H1 (cell line): ENCODE results near the gene C1QTNF7. TPM values are rescaled to one million over a fixed set of nuclear protein-coding genes. Genes with fewer than 3 reads are reported as not detected.

Source experiments
- CTCF ChIA-PET: fragments of 300-600 bp; sonication (Branson Sonifier 250); formaldehyde crosslinking; loops from one replicate; lab custom pipeline; 2021; ENCODE audit not compliant: partially characterized antibody; lab: Charles Lee
- POLR2A ChIA-PET: fragments of 300-600 bp; sonication (Branson Sonifier 250); formaldehyde crosslinking; loops from one replicate; lab custom pipeline; 2021; ENCODE audit warnings: inconsistent platforms; ENCODE audit not compliant: partially characterized antibody; lab: Charles Lee
- DNase-seq, 2 experiments: peaks; one replicate each; pipeline versions ENCODE4 v3.0.0 to v3.0.0-alpha.2; 2010 to 2022; ENCODE audit warnings: low spot score in 2 of 2, low read depth in 1 of 2, mixed read lengths in 1 of 2
- FAIRE-seq: peaks from 2 replicates; lab custom pipeline; 2011; peaks lifted over from hg19 to GRCh38; lab: Jason Lieb, UNC
- H2AFZ ChIP-seq: 2 replicates; pipeline ENCODE4 v1.8.1; 2012; ENCODE audit warnings: low read length, inconsistent platforms
- H2AK5ac ChIP-seq: 2 replicates; pipeline ENCODE4 v1.6.1; 2013; ENCODE audit warnings: low read depth, low read length
- H2BK120ac ChIP-seq: replicated peaks from 2 replicates; pipeline ENCODE3; 2013; ENCODE audit warnings: low read depth, low read length, inconsistent platforms
- H2BK12ac ChIP-seq: 2 replicates; pipeline ENCODE4 v1.6.1; 2013; ENCODE audit warnings: low read depth, low read length
- H2BK15ac ChIP-seq: 2 replicates; pipeline ENCODE4 v1.6.1; 2013; ENCODE audit warnings: low read length
- H2BK20ac ChIP-seq: 2 replicates; pipeline ENCODE4 v1.6.1; 2013; ENCODE audit warnings: low read length
- H2BK5ac ChIP-seq: 2 replicates; pipeline ENCODE4 v1.6.1; 2013; ENCODE audit warnings: low read depth, low read length
- H3K14ac ChIP-seq: 2 replicates; pipeline ENCODE4 v1.6.1; 2013; ENCODE audit warnings: inconsistent platforms; ENCODE audit not compliant: insufficient read length
- H3K18ac ChIP-seq: 2 replicates; pipeline ENCODE4 v1.6.1; 2013; ENCODE audit warnings: low read length; ENCODE audit errors: extremely low read depth
- H3K23ac ChIP-seq: 2 replicates; pipeline ENCODE4 v1.6.1; 2013; ENCODE audit warnings: inconsistent platforms; ENCODE audit not compliant: insufficient read length
- H3K23me2 ChIP-seq: 2 replicates; pipeline ENCODE4 v1.6.1; 2013; ENCODE audit warnings: low read depth, low read length
- H3K27ac ChIP-seq: 2 replicates; pipeline ENCODE4 v1.6.1; 2011; ENCODE audit warnings: low read depth, low read length, inconsistent platforms
- H3K27me3 ChIP-seq, 4 experiments: replicated peaks in 1 of 4; 1 replicate in 1 of 4; 2 replicates in 3 of 4; pipeline versions ENCODE4 v1.6.1 to v1.8.1; 2011 to 2013; ENCODE audit warnings: low read length in 3 of 4, mild to moderate bottlenecking in 3 of 4, inconsistent platforms in 2 of 4, mixed read lengths in 2 of 4, moderate library complexity in 1 of 4; ENCODE audit not compliant: control insufficient read depth in 3 of 4, insufficient read depth in 3 of 4; ENCODE audit errors: extremely low read depth in 1 of 4
- H3K36me3 ChIP-seq, 4 experiments: 2 replicates each; pipeline versions ENCODE4 v1.6.1 to v1.8.1; 2011 to 2013; ENCODE audit warnings: mild to moderate bottlenecking in 4 of 4, low read length in 3 of 4, moderate library complexity in 2 of 4, control low read depth in 1 of 4, inconsistent platforms in 1 of 4; ENCODE audit not compliant: insufficient read depth in 4 of 4, control insufficient read depth in 2 of 4
- H3K4ac ChIP-seq: replicated peaks from 2 replicates; pipeline ENCODE3; 2013; ENCODE audit warnings: low read length, low read depth, mixed read lengths, inconsistent platforms; ENCODE audit not compliant: insufficient read length
- H3K4me1 ChIP-seq, 4 experiments: replicated peaks in 1 of 4; 1 replicate in 1 of 4; 2 replicates in 3 of 4; pipeline versions ENCODE4 v1.6.1 to v1.8.1; 2011 to 2013; ENCODE audit warnings: low read length in 3 of 4, inconsistent platforms in 2 of 4, mixed read lengths in 1 of 4; ENCODE audit not compliant: insufficient read depth in 4 of 4, control insufficient read depth in 3 of 4
- H3K4me2 ChIP-seq, 2 experiments: 2 replicates each; pipeline versions ENCODE4 v1.6.1 to v1.8.1; 2011 to 2013; ENCODE audit warnings: low read depth in 2 of 2, low read length in 2 of 2, control low read depth in 1 of 2, inconsistent platforms in 1 of 2, mild to moderate bottlenecking in 1 of 2; ENCODE audit not compliant: insufficient read depth in 1 of 2
- H3K4me3 ChIP-seq, 4 experiments: fragments of 200-600, 300-600 bp in 1 of 4; sonication (generic), shearing (Covaris generic), sonication (Bioruptor Twin) in 1 of 4; 2 replicates each; pipeline versions ENCODE4 v1.5.1 to v1.8.1; 2011 to 2016; ENCODE audit warnings: low read length in 4 of 4, low read depth in 3 of 4, control low read depth in 2 of 4, inconsistent platforms in 2 of 4, mild to moderate bottlenecking in 2 of 4, mixed read lengths in 1 of 4, moderate library complexity in 1 of 4; ENCODE audit not compliant: insufficient read depth in 2 of 4; ENCODE audit errors: extremely low read depth in 1 of 4
- H3K56ac ChIP-seq: replicated peaks from 2 replicates; pipeline ENCODE3; 2013; ENCODE audit warnings: low read depth, mild to moderate bottlenecking, mixed read lengths, low read length, inconsistent platforms; ENCODE audit not compliant: insufficient read length
- H3K79me1 ChIP-seq: 2 replicates; pipeline ENCODE4 v1.6.1; 2013; ENCODE audit warnings: low read depth, low read length, control low read depth
- H3K79me2 ChIP-seq, 2 experiments: 2 replicates each; pipeline versions ENCODE4 v1.6.1 to v1.8.1; 2012 to 2013; ENCODE audit warnings: low read length in 2 of 2, mild to moderate bottlenecking in 2 of 2, inconsistent platforms in 1 of 2; ENCODE audit not compliant: insufficient read depth in 2 of 2, control insufficient read depth in 1 of 2
- H3K9ac ChIP-seq, 4 experiments: replicated peaks in 1 of 4; 1 replicate in 1 of 4; 2 replicates in 3 of 4; pipeline versions ENCODE4 v1.6.1 to v1.8.1; 2011 to 2013; ENCODE audit warnings: low read depth in 3 of 4, low read length in 3 of 4, control low read depth in 2 of 4, mild to moderate bottlenecking in 2 of 4, moderate library complexity in 2 of 4, inconsistent platforms in 1 of 4; ENCODE audit errors: extremely low read depth in 1 of 4
- H3K9me3 ChIP-seq, 2 experiments: 2 replicates each; pipeline versions ENCODE4 v1.6.1 to v1.8.1; 2012 to 2013; ENCODE audit warnings: mild to moderate bottlenecking in 2 of 2, moderate library complexity in 2 of 2, control low read depth in 1 of 2, inconsistent platforms in 1 of 2, low read depth in 1 of 2, low read length in 1 of 2, mixed read lengths in 1 of 2; ENCODE audit not compliant: insufficient read depth in 2 of 2
- H4K20me1 ChIP-seq, 2 experiments: replicated peaks in 1 of 2; 2 replicates each; pipeline versions ENCODE3 to v1.8.1; 2011 to 2013; ENCODE audit warnings: inconsistent platforms in 2 of 2, low read length in 2 of 2, mild to moderate bottlenecking in 1 of 2; ENCODE audit not compliant: insufficient read depth in 2 of 2, control insufficient read depth in 1 of 2
- H4K5ac ChIP-seq: 2 replicates; pipeline ENCODE4 v1.6.1; 2013; ENCODE audit warnings: low read length, low read depth, mixed read lengths, inconsistent platforms; ENCODE audit not compliant: insufficient read length
- H4K8ac ChIP-seq: 2 replicates; pipeline ENCODE4 v1.8.0; 2013; ENCODE audit warnings: mild to moderate bottlenecking, moderate library complexity, low read length, inconsistent platforms; ENCODE audit not compliant: insufficient read depth; ENCODE audit errors: extremely low read depth
- H4K91ac ChIP-seq: replicated peaks from 2 replicates; pipeline ENCODE3; 2013; ENCODE audit warnings: low read length, mixed read lengths, inconsistent platforms; ENCODE audit not compliant: insufficient read length
- ASH2L ChIP-seq: fragments of 200-600, 300-600 bp; sonication (generic); IDR thresholded peaks from one replicate; pipeline ENCODE4 v1.7.1; 2017; ENCODE audit warnings: low read length
- BRCA1 ChIP-seq: IDR thresholded peaks from 2 replicates; pipeline ENCODE4 v1.6.1; 2012; ENCODE audit warnings: low read depth, low read length, improper control_type of control experiment
- CBX5 ChIP-seq: fragments of 300-800, 300-1000 bp; sonication (generic); IDR thresholded peaks from 2 replicates; pipeline ENCODE4 v1.7.1; 2016; ENCODE audit warnings: antibody characterized with exemption, low read length, low read depth
- GABPA ChIP-seq: IDR thresholded peaks from 2 replicates; pipeline ENCODE4 v1.6.1; 2011; ENCODE audit warnings: mild to moderate bottlenecking, low read length, moderate library complexity, borderline replicate concordance; ENCODE audit not compliant: insufficient read depth
- HDAC2 ChIP-seq, 2 experiments: fragments of 300-600 bp in 1 of 2; sonication (generic) in 1 of 2; IDR thresholded peaks; 2 replicates each; pipeline ENCODE4 v1.6.1; 2011 to 2012; ENCODE audit warnings: low read depth in 2 of 2, low read length in 2 of 2, mild to moderate bottlenecking in 2 of 2, moderate library complexity in 2 of 2, borderline replicate concordance in 1 of 2, inconsistent platforms in 1 of 2
- KDM1A ChIP-seq: fragments of 200-600, 300-600 bp; sonication (generic); IDR thresholded peaks from 2 replicates; pipeline ENCODE4 v1.7.1; 2016; ENCODE audit warnings: mild to moderate bottlenecking, low read length, borderline replicate concordance
- NRF1 ChIP-seq: IDR thresholded peaks from 2 replicates; pipeline ENCODE4 v1.6.1; 2011; ENCODE audit warnings: mild to moderate bottlenecking, low read depth, low read length, improper control_type of control experiment
- RBBP5 ChIP-seq: IDR thresholded peaks from 2 replicates; pipeline ENCODE4 v1.7.1; 2012; ENCODE audit warnings: low read depth, mild to moderate bottlenecking, inconsistent platforms, low read length, moderate library complexity, borderline replicate concordance
- SAP30 ChIP-seq: fragments of 300-600 bp; sonication (generic); IDR thresholded peaks from 2 replicates; pipeline ENCODE4 v1.7.1; 2012; ENCODE audit warnings: low read length, moderate library complexity, mild to moderate bottlenecking, inconsistent platforms; ENCODE audit not compliant: insufficient read depth, insufficient replicate concordance
- SIX5 ChIP-seq: IDR thresholded peaks from 2 replicates; pipeline ENCODE4 v1.6.1; 2011; ENCODE audit warnings: mild to moderate bottlenecking, low read depth, low read length
- SP4 ChIP-seq: IDR thresholded peaks from 2 replicates; pipeline ENCODE4 v1.6.1; 2012; ENCODE audit warnings: low read length, inconsistent platforms
- TAF7 ChIP-seq: optimal IDR thresholded peaks from 2 replicates; pipeline ENCODE3; 2011; ENCODE audit warnings: low read depth, mild to moderate bottlenecking, inconsistent platforms, low read length, moderate library complexity, borderline replicate concordance
- TBP ChIP-seq: IDR thresholded peaks from 2 replicates; pipeline ENCODE4 v1.6.1; 2011; ENCODE audit warnings: low read depth, low read length, improper control_type of control experiment
- WGBS, 2 experiments: shearing (Covaris generic) in 1 of 2; methylation state at CpG; one replicate each; pipeline versions ENCODE4 v1.1.6 to v1.1.7; 2013 to 2015; ENCODE audit warnings: low lambda C conversion rate in 2 of 2, mixed read lengths in 2 of 2, inconsistent platforms in 1 of 2, low coverage in 1 of 2, missing lambda C conversion rate in 1 of 2; ENCODE audit not compliant: insufficient replicate concordance in 2 of 2, insufficient coverage in 1 of 2, insufficient read length in 1 of 2; ENCODE audit errors: extremely low coverage in 1 of 2, missing lambda C conversion rate in 1 of 2; 5-methylcytosine and 5-hydroxymethylcytosine counted together
- polyA plus RNA-seq, 7 experiments: library from polyadenylated mRNA; depleted of rRNA in 3 of 7; stranded (reverse) in 5 of 7; unstranded in 2 of 7; fragments of >200 nt in 5 of 7; fragments of 200-250 nt in 2 of 7; gene quantifications; 1 replicate in 5 of 7; 2 replicates in 1 of 7; 4 replicates in 1 of 7; pipeline versions ENCODE4 v1.2.1 to v1.2.3, GENCODE V29; 2011 to 2013; ENCODE audit warnings: missing spikeins in 2 of 7, mixed read lengths in 2 of 7
- total RNA-seq: library from RNA; stranded (reverse); fragmentation: NEBNext Ultra II Directional; extraction: Animal tissue kit (Norgen Biotek cat#: 25700); gene quantifications from 2 replicates; pipeline ENCODE4 v1.2.1, GENCODE V29; 2021
- TF ChIP-seq, protein P1 (sequence below): IDR thresholded peaks from 2 replicates; pipeline ENCODE4 v1.6.1; 2012; ENCODE audit warnings: inconsistent platforms

C1QTNF7 gene
- total and polyA plus RNA-seq, 2 of the 8 experiments (the other 6 are each of a cell fraction or from before 2014, with no cell fraction given): not detected

DNA sequence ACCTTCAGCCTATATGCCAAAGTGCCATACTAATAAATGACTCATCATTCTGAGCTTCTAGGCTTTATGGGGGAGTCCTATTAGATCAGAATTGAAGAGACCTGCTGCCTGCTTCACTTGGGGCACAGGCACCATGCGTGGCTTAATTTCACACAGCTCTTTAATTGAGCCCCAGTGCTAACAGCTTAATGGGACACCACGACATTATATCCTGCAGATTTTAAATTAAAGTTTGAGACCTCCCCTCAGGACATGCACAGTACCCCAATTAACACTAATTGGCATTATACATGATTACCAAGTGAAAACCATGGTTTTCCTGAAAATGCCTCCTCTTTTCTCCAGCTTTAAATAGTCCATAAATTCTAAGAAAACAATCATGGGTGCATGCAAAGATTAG is 6.8 kb downstream of the C1QTNF7 start:
- no peak overlapping the region for H4K8ac ChIP-seq
- DNase-seq (no peak), FAIRE-seq (no peak)
- H2AFZ ChIP-seq: no peak overlapping the region
- no peaks in the 10 kb centered on the region for H3K23me2 ChIP-seq
- H2BK12ac ChIP-seq: no peak overlapping the region
- no peak overlapping the region for H3K14ac ChIP-seq
- POLR2A ChIA-PET: no interaction called here
- H3K27me3 ChIP-seq: no peaks in the 10 kb centered on the region
- H2AK5ac ChIP-seq: no peak overlapping the region
- no peak overlapping the region for H3K4me2 ChIP-seq
- H3K9me3 ChIP-seq: no peaks in the 10 kb centered on the region
- no peaks in the 10 kb centered on the region for H3K36me3 ChIP-seq
- no peak overlapping the region for H3K56ac ChIP-seq
- no peak overlapping the region for H3K23ac ChIP-seq
- H3K18ac ChIP-seq: no peak overlapping the region
- no peaks in the 10 kb centered on the region for H3K4me1 ChIP-seq
- no peak overlapping the region for H2BK5ac ChIP-seq
- 83% methylated on average over 2 of the region's 2 CpGs; no CpG with 5 or more reads in 1 of the 2 experiments for WGBS, 2 experiments
- no peak overlapping the region for H3K9ac ChIP-seq
- no peak overlapping the region for H3K4me3 ChIP-seq
- no peak overlapping the region for H3K27ac ChIP-seq
- no peaks in the 10 kb centered on the region for H3K79me2 ChIP-seq
- no peak overlapping the region for H2BK15ac ChIP-seq
- no peaks in the 10 kb centered on the region for H3K79me1 ChIP-seq
- no peak overlapping the region for H4K5ac ChIP-seq
- no peaks in the 10 kb centered on the region for H4K20me1 ChIP-seq
- CTCF ChIA-PET: interaction anchor here (0.6 to 2.2 kb wide), 3 partner anchors 22 to 812 kb away, joined by 3 to 9 read pairs (median 3); no protein-coding TSS in a partner anchor
- no peak overlapping the region for H2BK20ac ChIP-seq
- H4K91ac ChIP-seq: no peak overlapping the region
- H2BK120ac ChIP-seq: no peak overlapping the region
- no peak overlapping the region for H3K4ac ChIP-seq
- TF ChIP-seq TBP: no peak
- TF ChIP-seq KDM1A: no peak
- no peak for TF ChIP-seq HDAC2 (IDR thresholded peaks at IDR 0.05; ENCODE audit: borderline replicate concordance in 1 of 2, low read depth in 2 of 2, low read length in 2 of 2)
- no peak for TF ChIP-seq TAF7
- TF ChIP-seq BRCA1: no peak
- no peak for TF ChIP-seq ASH2L
- TF ChIP-seq, protein P1, sequence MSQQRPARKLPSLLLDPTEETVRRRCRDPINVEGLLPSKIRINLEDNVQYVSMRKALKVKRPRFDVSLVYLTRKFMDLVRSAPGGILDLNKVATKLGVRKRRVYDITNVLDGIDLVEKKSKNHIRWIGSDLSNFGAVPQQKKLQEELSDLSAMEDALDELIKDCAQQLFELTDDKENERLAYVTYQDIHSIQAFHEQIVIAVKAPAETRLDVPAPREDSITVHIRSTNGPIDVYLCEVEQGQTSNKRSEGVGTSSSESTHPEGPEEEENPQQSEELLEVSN: no peak
- TF ChIP-seq RBBP5: no peak
- no peak for TF ChIP-seq SAP30
- no peak for TF ChIP-seq GABPA
- TF ChIP-seq SIX5: no peak
- no peak for TF ChIP-seq NRF1
- TF ChIP-seq CBX5: no peak
- no peak for TF ChIP-seq SP4
